H7 (cell line): ENCODE measurements around the gene FGF9. TPM values are rescaled to one million over a fixed set of nuclear protein-coding genes. Genes with fewer than 3 reads are reported as not detected.

ENCODE experiments used
- DNase-seq: peaks from one replicate; pipeline ENCODE4 v3.0.0; 2012
- H3K27me3 ChIP-seq: 2 replicates; pipeline ENCODE4 v1.6.0; 2011; ENCODE audit warnings: mild to moderate bottlenecking, low read length; ENCODE audit not compliant: control insufficient read depth, insufficient read depth
- H3K36me3 ChIP-seq: replicated peaks from 2 replicates; pipeline ENCODE4 v1.5.1; 2011; ENCODE audit warnings: low read length; ENCODE audit not compliant: control insufficient read depth, insufficient read depth
- H3K4me3 ChIP-seq: 2 replicates; pipeline ENCODE4 v1.5.1; 2011; ENCODE audit warnings: low read depth, mild to moderate bottlenecking, control low read depth, low read length, moderate library complexity; ENCODE audit not compliant: insufficient read depth
- total RNA-seq: library from RNA; depleted of rRNA; stranded (reverse); fragments of >200 nt; shearing (Covaris generic); gene quantifications from 2 replicates; pipeline ENCODE4 v1.2.3, GENCODE V29; 2014; rRNA removed

FGF9 gene
- 0.42 and 0.85 TPM in 2 replicates for total RNA-seq

DNA sequence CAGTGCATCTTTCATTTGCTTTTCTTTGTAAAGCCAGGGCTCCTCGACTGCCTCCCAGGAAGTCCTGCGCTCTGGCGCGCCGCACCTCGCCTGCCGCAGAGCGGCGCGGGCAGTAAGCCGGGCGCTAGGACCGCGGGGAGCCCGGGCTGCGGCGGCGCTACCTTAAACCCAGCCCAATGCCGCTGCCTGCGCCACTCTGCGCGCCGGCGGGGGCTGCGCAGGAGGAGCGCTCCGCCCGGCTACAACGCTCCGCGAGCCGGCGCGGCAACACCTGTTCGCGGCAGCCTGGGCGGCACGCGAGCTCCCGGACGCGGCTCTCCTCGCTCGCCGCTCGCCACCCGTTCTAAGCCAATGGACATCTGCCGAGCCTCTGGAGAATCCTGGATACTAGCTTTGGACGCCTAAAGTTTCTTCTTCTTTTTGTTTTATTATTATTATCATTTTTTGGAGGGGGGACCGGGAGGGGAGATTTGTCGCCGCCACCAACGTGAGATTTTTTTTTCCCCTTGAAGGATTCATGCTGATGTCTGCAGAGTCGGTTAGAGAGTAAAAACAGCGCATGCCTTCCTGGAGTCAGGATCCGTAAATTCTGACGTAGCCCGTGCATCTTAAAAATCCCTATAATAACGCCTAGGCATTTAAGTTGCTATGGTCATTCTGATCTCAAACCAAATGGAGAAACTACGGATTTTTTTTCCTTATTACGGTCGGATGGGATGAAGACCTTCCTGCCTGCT lies at the start of gene FGF9:
Gene FGF9 (plus strand): TSS at position 191 of the 737 bp plus-strand sequence. CDS start 840 bp downstream, outside the sequence.
- peak; percentile 94 for DNase-seq
- peak within 1 kb of the TSS; percentile 66 for H3K4me3 ChIP-seq
- no peaks in the 10 kb centered on the region for H3K36me3 ChIP-seq
- H3K27me3 ChIP-seq = peaks cover 82% of the 10 kb centered on the region

DNA sequence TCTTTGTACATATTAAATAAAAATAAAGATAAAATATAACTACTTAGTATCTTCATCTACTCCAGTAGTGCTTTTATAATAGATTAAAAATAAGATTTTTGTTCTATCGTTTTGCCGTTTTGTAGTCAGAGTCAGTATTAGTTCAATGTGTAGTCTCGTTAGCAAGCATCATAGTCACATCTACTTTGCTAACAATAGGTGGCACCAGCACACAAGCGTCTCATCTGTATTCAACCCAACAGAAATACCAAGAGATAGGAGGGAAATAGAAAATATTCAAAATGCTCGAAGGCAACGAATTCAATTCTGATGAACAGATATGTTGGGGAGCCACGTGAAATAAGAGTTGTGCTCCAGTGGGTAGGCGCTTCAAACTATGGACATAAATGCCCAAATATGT lies 45.5 kb upstream of the FGF9 start:
- peak; percentile 62 for DNase-seq
- Histone ChIP-seq H3K27me3 (no peaks in the 10 kb centered on the region), H3K4me3 (no peak overlapping the region), H3K36me3 (no peaks in the 10 kb centered on the region)

DNA sequence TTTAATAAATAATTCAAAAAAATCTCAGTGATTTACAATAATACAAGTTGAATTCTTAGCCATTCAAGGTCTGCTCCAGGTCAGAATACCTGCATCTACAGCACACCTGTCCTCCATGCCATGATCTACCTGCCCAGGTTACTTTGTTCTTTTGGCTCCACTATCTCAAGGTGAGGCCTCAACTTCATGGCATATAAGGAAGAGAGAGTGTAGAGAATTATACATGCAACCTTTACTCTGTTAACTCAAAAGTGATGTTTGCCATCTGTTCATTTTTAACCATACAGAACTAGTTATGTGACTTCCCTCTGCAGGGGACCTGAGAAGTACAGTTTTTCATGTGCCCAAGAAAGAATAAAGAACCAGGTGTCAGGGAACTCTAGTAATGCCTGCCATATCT lies 38.7 kb upstream of the FGF9 start:
- H3K27me3 ChIP-seq = no peaks in the 10 kb centered on the region
- no peaks in the 10 kb centered on the region for H3K36me3 ChIP-seq
- no peak for DNase-seq
- no peak overlapping the region for H3K4me3 ChIP-seq

DNA sequence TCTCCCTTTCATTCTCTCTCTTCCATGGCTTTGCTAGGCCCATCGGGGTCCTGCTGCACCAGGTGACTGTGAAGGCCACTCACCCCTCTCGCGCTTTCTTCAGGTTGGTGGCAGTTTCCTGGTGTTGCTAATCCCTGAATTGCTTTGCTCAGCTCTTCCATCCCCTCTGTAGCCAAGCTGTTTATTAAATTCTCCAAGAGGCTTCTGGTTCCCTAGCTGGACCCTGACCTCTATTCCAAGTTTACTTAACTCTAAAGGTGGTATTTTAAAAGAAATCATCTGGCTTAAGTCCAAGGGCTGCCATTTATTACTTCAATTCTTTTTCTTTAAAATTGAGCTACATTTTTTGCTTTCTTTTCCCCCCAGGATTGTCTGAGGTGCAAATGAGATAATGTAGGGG lies 34.2 kb upstream of the FGF9 start:
- no peak for DNase-seq
- H3K36me3 ChIP-seq = no peaks in the 10 kb centered on the region
- no peaks in the 10 kb centered on the region for H3K27me3 ChIP-seq
- no peak overlapping the region for H3K4me3 ChIP-seq

DNA sequence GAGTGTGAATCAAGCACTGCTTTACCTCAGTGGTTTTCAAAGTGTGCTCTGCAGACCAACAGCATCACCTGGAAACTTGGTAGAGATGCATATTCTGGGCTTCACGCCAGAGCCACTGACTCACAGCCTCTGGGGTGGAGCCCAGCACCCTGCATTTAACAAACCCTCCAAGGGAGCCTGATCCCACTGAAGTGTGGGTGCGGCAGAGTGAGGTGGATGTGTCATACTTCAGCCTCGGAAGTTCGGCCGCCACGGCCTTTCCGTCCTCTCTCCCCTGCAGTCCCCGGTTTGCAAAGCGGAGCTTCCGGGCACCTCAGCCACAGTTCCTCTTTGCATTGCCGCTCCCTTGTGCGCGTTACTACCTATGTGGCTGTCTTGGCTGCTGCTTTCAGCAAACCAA lies 33.6 kb upstream of the FGF9 start:
- DNase-seq = no peak
- no peaks in the 10 kb centered on the region for H3K27me3 ChIP-seq
- no peaks in the 10 kb centered on the region for H3K36me3 ChIP-seq
- no peak overlapping the region for H3K4me3 ChIP-seq

DNA sequence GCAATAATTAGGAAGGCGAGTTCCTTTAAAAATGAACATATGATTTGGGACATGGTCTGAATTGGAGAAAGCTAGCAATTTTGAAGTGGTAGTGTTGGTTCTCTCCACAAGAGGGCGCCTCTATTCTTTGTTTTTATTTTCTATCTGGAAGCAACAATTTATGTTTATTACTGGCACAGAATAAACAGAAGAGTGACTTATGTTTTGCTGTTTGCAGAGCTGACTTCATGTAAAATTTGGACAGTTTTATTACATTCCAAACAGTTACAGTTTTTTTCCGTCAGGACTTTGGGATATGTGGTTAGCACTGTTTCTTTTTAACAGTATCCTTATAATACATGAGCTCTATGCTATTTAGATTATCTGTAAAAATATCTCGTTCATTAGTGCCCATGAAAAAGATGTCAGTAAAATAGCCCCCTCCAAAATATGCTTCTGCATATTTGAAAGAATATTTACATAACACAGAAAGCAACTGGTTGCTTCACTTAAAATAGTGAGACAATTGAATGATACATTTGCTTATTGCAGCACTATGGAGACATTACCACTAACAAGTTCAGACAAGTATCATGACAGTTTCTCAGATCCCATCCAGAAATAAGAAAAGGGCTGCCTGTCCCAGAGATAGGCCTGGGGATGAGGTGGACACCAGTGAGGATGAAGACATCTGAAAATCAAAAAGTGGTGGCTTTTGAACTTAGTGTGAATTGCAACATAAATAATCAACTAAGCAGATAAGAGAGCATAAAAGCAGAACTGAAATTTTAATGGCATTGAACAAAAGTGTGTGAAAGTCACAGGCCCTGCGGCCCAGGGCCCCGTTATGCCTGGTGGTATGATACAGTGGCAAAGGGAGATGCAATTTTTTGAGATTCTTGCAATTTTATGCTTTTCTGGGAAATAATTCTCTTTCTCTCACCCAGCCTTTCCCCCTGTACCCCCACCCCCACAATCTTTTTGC lies 32.3 kb upstream of the FGF9 start:
- Histone ChIP-seq H3K36me3 (no peaks in the 10 kb centered on the region), H3K4me3 (no peak overlapping the region), H3K27me3 (no peaks in the 10 kb centered on the region)
- DNase-seq = peak; percentile 40

DNA sequence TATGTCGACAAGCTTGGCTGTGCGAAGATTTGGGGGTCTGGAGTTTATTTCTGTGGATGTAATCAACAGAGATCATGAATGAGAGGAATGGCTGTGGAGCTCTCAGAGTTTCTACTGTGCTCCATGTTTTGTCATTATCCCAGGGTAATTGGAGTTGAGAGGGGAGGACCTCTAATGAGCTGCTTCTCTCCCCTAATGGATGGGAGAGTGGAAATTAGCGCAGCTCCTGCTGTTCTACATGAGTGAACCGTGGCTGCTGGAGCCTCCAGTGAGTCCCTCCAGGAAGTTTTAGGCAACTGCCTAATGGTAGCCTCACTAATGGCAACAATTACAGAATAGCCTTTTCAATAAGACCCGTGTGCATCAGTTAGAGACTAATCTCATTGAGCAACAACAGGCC lies 31.3 kb upstream of the FGF9 start:
- Histone ChIP-seq H3K36me3 (no peaks in the 10 kb centered on the region), H3K27me3 (no peaks in the 10 kb centered on the region), H3K4me3 (no peak overlapping the region)
- no peak for DNase-seq

DNA sequence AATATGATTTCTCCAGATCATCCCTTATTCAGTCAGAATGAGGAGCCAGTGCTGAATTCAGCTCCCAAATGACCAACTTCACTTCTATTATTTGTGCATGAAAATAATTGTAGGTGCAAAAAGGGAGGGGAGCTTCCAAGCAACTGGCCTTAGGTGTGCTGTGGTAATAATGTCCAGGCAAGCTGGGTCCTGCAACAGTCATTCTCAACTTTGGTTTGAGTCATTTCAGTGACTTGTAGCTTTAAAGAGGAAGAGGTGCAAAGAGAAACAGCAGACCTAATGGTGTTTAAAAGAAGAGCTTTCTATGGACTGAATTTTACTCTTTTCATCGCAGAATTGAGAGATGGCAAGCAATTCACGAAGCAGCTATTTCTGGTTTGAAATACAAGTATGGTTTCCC lies 29.2 kb upstream of the FGF9 start:
- no peak for DNase-seq
- no peaks in the 10 kb centered on the region for H3K36me3 ChIP-seq
- no peak overlapping the region for H3K4me3 ChIP-seq
- H3K27me3 ChIP-seq = no peaks in the 10 kb centered on the region

DNA sequence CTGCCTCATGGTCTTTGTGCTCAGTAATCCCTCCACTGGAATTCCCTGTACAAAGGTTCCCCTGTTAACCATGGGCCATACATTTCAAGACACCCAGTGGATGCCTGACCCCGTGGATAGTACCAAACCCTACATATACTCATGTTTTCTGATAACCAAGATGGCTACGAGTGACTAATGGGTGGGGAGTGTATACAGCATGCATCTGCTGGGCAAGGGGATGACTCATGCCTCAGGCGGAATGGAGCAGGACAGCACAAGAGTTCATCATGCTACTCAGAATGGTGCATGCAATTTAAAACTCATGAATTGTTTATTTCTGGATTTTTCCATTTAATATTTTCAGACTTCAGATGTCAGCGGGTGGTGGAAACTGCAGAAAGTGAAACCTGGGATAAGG lies 13.3 kb upstream of the FGF9 start:
- Histone ChIP-seq H3K36me3 (no peaks in the 10 kb centered on the region), H3K27me3 (no peaks in the 10 kb centered on the region), H3K4me3 (no peak overlapping the region)
- no peak for DNase-seq

DNA sequence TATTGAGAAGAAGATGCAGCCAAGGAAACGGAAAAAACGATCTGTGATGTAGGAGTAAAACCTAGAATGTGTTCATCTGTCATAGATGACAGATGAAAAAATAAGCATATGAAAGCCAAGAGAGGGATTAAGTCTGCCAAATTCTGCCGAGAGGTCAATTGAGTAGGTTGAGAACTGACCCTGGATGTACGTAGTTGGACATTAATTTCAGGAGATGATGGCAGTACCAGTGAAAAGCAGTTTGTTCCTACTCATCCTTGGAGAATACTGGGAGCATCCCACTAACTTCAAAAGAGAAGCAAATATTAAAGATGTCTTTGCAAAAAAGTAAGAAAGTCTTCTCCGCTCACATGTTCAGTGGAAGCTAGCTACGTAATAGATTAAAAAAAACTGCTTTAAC lies 11.8 kb upstream of the FGF9 start:
- no peak for DNase-seq
- Histone ChIP-seq H3K4me3 (no peak overlapping the region), H3K36me3 (no peaks in the 10 kb centered on the region), H3K27me3 (no peaks in the 10 kb centered on the region)

DNA sequence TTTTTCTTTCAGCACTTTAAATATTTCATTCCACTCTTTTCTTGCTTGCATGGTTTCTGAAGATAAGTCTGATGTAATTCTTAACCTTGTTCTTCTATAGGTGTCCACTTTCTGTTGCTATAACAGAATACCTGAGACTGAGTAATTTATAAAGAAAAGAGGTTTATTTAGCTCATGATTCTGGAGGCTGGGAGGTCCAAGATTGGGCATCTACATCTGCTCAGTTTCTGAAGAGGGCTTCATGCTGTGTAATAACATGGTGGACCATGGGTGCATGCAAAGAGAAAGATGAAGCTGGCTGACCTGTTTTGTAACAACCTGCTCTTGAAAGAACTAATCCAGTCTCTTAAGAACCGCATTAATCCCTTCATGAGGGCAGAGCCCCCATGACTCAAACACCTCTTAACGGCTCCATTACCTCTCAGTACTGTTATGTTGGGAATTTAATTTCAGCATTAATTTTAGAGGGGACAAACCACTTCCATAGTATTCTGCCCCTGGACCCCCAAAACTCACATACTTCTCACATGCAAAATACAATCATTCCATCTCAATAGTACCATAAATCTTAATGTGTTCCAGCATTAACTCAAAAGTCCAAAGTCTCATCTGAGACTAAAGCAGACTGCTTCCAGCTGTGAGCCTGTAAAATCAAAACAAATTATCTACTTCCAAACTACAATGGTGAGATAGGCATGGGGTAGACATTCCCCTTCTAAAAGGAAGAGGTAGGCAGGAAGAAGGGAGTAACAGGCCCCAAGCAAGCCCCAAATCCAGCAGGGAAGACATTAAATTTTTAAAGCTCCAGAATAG lies 9.6 kb upstream of the FGF9 start:
- Histone ChIP-seq H3K4me3 (no peak overlapping the region), H3K36me3 (no peaks in the 10 kb centered on the region), H3K27me3 (no peaks in the 10 kb centered on the region; the same call in 1 of the 2 replicates)
- DNase-seq = no peak

DNA sequence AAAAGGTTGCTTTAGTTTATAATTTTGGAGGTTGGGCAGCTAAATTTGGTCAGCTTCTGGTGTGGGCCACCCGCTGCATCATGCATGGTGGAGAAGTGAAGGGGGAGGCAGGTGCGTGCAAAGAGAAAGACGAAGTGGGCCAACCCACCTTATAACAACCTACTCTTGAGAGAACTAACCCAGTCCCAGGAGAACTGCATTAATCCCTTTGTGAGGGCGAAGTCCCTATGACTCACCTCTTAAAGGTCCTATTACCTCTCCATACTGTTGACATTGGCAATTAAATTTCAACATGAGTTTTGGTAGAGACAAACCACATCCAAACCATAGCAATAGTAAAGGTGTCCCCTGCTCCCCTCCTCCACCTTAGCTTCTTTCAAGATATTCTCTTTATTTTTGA lies 7.7 kb upstream of the FGF9 start:
- no peak overlapping the region for H3K4me3 ChIP-seq
- H3K27me3 ChIP-seq = peaks cover 12% of the 10 kb centered on the region
- H3K36me3 ChIP-seq = no peaks in the 10 kb centered on the region
- DNase-seq = no peak

DNA sequence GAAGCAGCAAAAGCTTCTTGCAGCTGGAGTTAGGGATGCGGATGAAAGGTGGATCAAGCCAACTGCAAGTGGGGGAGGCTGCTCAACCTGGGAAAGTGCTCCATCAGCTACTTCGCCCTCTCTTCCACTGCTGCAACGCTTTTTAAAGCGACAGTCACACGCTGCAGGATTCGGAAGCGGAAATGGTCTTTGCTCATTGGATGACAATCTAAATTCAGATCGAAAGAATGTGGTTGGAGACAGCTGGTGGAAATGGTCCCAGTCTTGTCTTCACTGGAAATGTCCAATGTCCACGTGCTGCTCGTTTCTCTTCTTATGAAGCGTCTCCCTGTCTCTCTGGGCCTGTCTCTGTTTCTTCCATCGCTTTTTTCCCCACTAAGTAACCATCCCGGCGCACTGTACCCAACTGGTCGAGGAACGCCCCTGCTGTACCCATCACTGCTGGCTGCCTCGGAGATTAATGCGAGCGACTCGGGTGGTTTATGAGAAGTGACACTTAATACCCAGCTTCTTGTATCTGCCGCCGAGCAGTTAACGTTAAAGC lies 2.1 kb upstream of the FGF9 start:
- Histone ChIP-seq H3K27me3 (peaks cover 62% of the 10 kb centered on the region), H3K4me3 (peak overlapping the region; percentile 66), H3K36me3 (no peaks in the 10 kb centered on the region)
- DNase-seq = peak; percentile 63
